CD1c-positive myeloid dendritic cell (primary cell): ENCODE measurements around the gene CCT8.

Source experiments
- DNase-seq: peaks from one replicate; pipeline ENCODE4 v3.0.0-alpha.2; 2016; ENCODE audit errors: extremely low spot score

The CCT8 gene

GRCh38 chr21:29078869-29079767, 5.7 kb upstream of the CCT8 start:
- peak; percentile 87 for DNase-seq

GRCh38 chr21:29077651-29078090, 4.2 kb upstream of the CCT8 start:
- no peak for DNase-seq

GRCh38 chr21:29076731-29077640, 3.5 kb upstream of the CCT8 start:
- DNase-seq: peak; percentile 40

- no peak for DNase-seq
Measured at GRCh38 chr21:29075706-29076466, 2.4 kb upstream of the CCT8 start.

GRCh38 chr21:29074783-29075182, 1.3 kb upstream of the CCT8 start:
- no peak for DNase-seq

- no peak for DNase-seq
Measured at GRCh38 chr21:29074007-29074376, 544 bp upstream of the CCT8 start.

- DNase-seq: peak; percentile 54
Measured at GRCh38 chr21:29072873-29073221, 601 bp downstream of the CCT8 start.

GRCh38 chr21:29064850-29065481, 8.5 kb downstream of the CCT8 start:
- DNase-seq: peak; percentile 67

- DNase-seq: no peak
Measured at GRCh38 chr21:29056538-29057050, 16.9 kb downstream of the CCT8 start.

GRCh38 chr21:29056005-29056404, 17.4 kb downstream of the CCT8 start:
- no peak for DNase-seq

- DNase-seq: no peak
Measured at GRCh38 chr21:29055080-29055479, 18.4 kb downstream of the CCT8 start.

GRCh38 chr21:29053656-29054055, 19.8 kb downstream of the CCT8 start:
- no peak for DNase-seq

GRCh38 chr21:29053011-29053553, 20.4 kb downstream of the CCT8 start:
- no peak for DNase-seq

GRCh38 chr21:29052224-29052623, 21.2 kb downstream of the CCT8 start:
- DNase-seq: no peak

- no peak for DNase-seq
Measured at GRCh38 chr21:29034678-29035077, 38.8 kb downstream of the CCT8 start.

- no peak for DNase-seq
Measured at GRCh38 chr21:29033871-29034270, 39.6 kb downstream of the CCT8 start.

GRCh38 chr21:29033301-29033700, 40.1 kb downstream of the CCT8 start:
- DNase-seq: no peak

- no peak for DNase-seq
Measured at GRCh38 chr21:29030909-29031308, 42.5 kb downstream of the CCT8 start.

GRCh38 chr21:29029524-29029923, 43.9 kb downstream of the CCT8 start:
- DNase-seq: no peak

GRCh38 chr21:29025328-29025713, 48.1 kb downstream of the CCT8 start:
- DNase-seq: no peak
